Kidney epithelial cell (primary cell): ENCODE results near the gene KBTBD4. TPM values are rescaled to one million over a fixed set of nuclear protein-coding genes. Genes with fewer than 3 reads are reported as not detected.

Source experiments
- DNase-seq: peaks from one replicate; pipeline ENCODE4 v3.0.0-alpha.2; 2010; ENCODE audit warnings: low read depth
- H3K27me3 ChIP-seq: 2 replicates; pipeline ENCODE4 v1.6.0; 2011; ENCODE audit warnings: low read length; ENCODE audit not compliant: control insufficient read depth, insufficient read depth
- H3K36me3 ChIP-seq: 2 replicates; pipeline ENCODE4 v1.5.1; 2011; ENCODE audit warnings: low read length; ENCODE audit not compliant: control insufficient read depth, insufficient read depth
- H3K4me3 ChIP-seq: 2 replicates; pipeline ENCODE4 v1.5.1; 2011; ENCODE audit warnings: low read depth, mild to moderate bottlenecking, control low read depth, low read length
- total RNA-seq: library from RNA; depleted of rRNA; stranded (reverse); fragments of >200 nt; gene quantifications from 2 replicates; pipeline ENCODE4 v1.2.3, GENCODE V29; 2015
- TF ChIP-seq, protein P1 (sequence below): IDR thresholded peaks from 2 replicates; pipeline ENCODE4 v1.5.1; 2011; ENCODE audit warnings: mild to moderate bottlenecking, moderate library complexity, low read length, control low read depth, inconsistent platforms; ENCODE audit not compliant: insufficient read depth, poor library complexity, severe bottlenecking

The KBTBD4 gene
- total RNA-seq, 1 donor from 2014 or later: 19.6 TPM

DNA sequence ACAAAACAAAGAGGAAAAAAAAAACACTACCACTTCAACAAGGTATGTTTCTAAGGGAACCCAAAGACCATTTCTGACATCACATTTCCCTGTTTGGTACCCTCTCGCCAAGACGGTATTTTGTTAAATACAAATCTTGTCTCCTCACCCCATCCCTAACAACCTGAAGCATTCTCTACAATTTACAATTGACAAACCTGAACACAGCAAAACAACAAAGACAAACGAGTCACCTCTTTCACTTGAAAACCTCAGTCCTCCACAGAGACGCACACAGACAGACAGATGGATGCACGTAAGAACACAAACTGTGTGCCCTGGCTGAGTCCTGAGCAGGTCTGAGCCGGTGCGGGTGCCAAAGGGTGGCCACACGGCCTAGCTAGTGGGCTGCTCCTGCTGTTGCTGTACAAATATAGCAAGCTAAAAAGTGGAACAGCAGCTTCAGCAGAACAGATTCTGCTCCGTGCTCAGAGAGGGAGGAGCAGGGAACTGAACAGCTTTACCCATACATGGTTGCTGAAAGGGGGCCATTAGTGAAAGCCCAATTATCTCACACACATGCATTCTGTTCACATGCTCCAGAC is 54.4 kb downstream of the KBTBD4 start:
- DNase-seq: no peak
- H3K4me3 ChIP-seq: no peak overlapping the region
- no peaks in the 10 kb centered on the region for H3K27me3 ChIP-seq
- H3K36me3 ChIP-seq: no peaks in the 10 kb centered on the region
- TF ChIP-seq, protein P1, sequence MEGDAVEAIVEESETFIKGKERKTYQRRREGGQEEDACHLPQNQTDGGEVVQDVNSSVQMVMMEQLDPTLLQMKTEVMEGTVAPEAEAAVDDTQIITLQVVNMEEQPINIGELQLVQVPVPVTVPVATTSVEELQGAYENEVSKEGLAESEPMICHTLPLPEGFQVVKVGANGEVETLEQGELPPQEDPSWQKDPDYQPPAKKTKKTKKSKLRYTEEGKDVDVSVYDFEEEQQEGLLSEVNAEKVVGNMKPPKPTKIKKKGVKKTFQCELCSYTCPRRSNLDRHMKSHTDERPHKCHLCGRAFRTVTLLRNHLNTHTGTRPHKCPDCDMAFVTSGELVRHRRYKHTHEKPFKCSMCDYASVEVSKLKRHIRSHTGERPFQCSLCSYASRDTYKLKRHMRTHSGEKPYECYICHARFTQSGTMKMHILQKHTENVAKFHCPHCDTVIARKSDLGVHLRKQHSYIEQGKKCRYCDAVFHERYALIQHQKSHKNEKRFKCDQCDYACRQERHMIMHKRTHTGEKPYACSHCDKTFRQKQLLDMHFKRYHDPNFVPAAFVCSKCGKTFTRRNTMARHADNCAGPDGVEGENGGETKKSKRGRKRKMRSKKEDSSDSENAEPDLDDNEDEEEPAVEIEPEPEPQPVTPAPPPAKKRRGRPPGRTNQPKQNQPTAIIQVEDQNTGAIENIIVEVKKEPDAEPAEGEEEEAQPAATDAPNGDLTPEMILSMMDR: no peak

DNA sequence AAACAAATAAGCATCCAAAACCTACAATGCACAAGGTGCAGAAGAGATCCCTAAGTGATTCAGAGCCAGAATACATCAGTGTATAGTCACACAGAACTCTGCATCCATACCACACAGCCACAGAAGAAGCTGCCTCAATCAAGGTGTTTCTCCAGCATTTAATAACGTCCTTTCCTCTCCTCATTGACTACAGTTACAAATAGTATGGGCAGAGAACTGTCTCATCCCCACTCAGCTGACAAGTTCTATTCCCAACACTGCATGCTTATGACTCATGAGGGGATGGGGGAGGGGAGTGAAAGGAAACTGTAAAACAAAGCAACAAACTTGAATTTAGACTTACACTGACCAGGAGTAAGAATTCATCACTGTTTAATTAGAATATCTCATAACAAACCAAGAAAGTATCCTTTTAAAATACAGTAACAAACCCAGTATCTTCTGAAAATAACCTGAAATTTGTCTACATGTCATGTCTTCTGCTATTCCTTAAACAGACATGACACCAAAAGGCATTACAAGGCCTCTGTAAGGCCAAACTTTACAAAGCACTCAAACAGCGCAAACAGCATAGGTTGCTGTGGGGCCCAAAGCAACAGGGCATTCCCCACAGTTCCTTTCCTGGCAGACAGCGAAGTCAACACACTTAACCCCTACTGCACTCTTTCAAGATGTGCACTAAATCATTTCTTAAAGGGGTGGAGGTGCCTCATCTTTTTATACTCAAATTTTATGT is 55.1 kb downstream of the KBTBD4 start:
- H3K4me3 ChIP-seq: no peak overlapping the region
- peak; percentile 74 for DNase-seq
- no peaks in the 10 kb centered on the region for H3K27me3 ChIP-seq
- no peaks in the 10 kb centered on the region for H3K36me3 ChIP-seq
- TF ChIP-seq, protein P1: no peak

Other genes with a start within 250 kb of the KBTBD4 start
- gene MYBPC3, start 226.3 kb downstream of the KBTBD4 start, total RNA-seq: not detected in 2 replicates
- 0.14 TPM in 1 of 2 replicates, not detected in the other for gene SPI1, start 200.4 kb downstream of the KBTBD4 start, total RNA-seq
- gene SLC39A13, start 170.4 kb downstream of the KBTBD4 start, total RNA-seq: 113 and 117 TPM in 2 replicates
- 115 and 126 TPM in 2 replicates for gene PSMC3, start 152.5 kb downstream of the KBTBD4 start, total RNA-seq
- gene RAPSN, start 129.8 kb downstream of the KBTBD4 start, total RNA-seq: 0.14 and 0.21 TPM in 2 replicates
- gene CELF1, start 25.8 kb downstream of the KBTBD4 start, total RNA-seq: 76.3 and 90.6 TPM in 2 replicates
- gene PTPMT1, start 13.4 kb downstream of the KBTBD4 start, total RNA-seq: 141 and 166 TPM in 2 replicates
- 71.3 and 84.5 TPM in 2 replicates for gene NDUFS3, start 104 bp upstream of the KBTBD4 start, total RNA-seq
- gene FAM180B, start 7.7 kb upstream of the KBTBD4 start, total RNA-seq: not detected in 2 replicates
- 2.1 and 7.1 TPM in 2 replicates for gene C1QTNF4, start 15.4 kb upstream of the KBTBD4 start, total RNA-seq
- 112 and 131 TPM in 2 replicates for gene MTCH2, start 63.6 kb upstream of the KBTBD4 start, total RNA-seq
- gene AGBL2, start 136.4 kb upstream of the KBTBD4 start, total RNA-seq: 0.29 and 0.62 TPM in 2 replicates
- gene FNBP4, start 188.4 kb upstream of the KBTBD4 start, total RNA-seq: 56.5 and 96.4 TPM in 2 replicates